Glutamatergic neuron (in vitro differentiated cells): ENCODE measurements around the gene RFESD. TPM values are rescaled to one million over a fixed set of nuclear protein-coding genes. Genes with fewer than 3 reads are reported as not detected.

Source experiments
- DNase-seq: peaks from one replicate; pipeline ENCODE4 v3.0.0; 2022
- H3K27ac Mint-ChIP-seq: one replicate; pipeline ENCODE4 v1.8.0; 2020; ENCODE audit warnings: mild to moderate bottlenecking, mixed read lengths, inconsistent platforms; ENCODE audit not compliant: unreplicated experiment
- H3K27me3 Mint-ChIP-seq: one replicate; pipeline ENCODE4 v1.8.0; 2020; ENCODE audit warnings: mild to moderate bottlenecking, moderate library complexity, mixed read lengths, inconsistent platforms; ENCODE audit not compliant: unreplicated experiment
- H3K36me3 Mint-ChIP-seq: one replicate; pipeline ENCODE4 v1.8.0; 2020; ENCODE audit warnings: mild to moderate bottlenecking, mixed read lengths, inconsistent platforms; ENCODE audit not compliant: unreplicated experiment
- H3K4me1 Mint-ChIP-seq: one replicate; pipeline ENCODE4 v1.8.0; 2020; ENCODE audit warnings: mild to moderate bottlenecking, low read depth, mixed read lengths, inconsistent platforms; ENCODE audit not compliant: unreplicated experiment
- H3K4me3 Mint-ChIP-seq: one replicate; pipeline ENCODE4 v1.8.0; 2020; ENCODE audit warnings: mild to moderate bottlenecking, mixed read lengths, inconsistent platforms; ENCODE audit not compliant: unreplicated experiment
- H3K9me3 Mint-ChIP-seq: one replicate; pipeline ENCODE4 v1.8.0; 2020; ENCODE audit warnings: mild to moderate bottlenecking, moderate library complexity, mixed read lengths, inconsistent platforms; ENCODE audit not compliant: unreplicated experiment
- total RNA-seq: library from RNA; stranded (reverse); fragmentation: NEBNext Ultra II Directional; extraction: Animal tissue kit (Norgen Biotek cat#: 25700); gene quantifications from one replicate; pipeline ENCODE4 v1.2.1, GENCODE V29; 2021; ENCODE audit not compliant: unreplicated experiment
- TF ChIP-seq, protein P1 (sequence below): fragments of 200-600 bp; sonication (generic); IDR thresholded peaks from one replicate; pipeline ENCODE4 v1.5.0; 2021; ENCODE audit not compliant: partially characterized antibody, unreplicated experiment

RFESD gene
- total RNA-seq, 1 donor from 2014 or later = 1.1 TPM

DNA sequence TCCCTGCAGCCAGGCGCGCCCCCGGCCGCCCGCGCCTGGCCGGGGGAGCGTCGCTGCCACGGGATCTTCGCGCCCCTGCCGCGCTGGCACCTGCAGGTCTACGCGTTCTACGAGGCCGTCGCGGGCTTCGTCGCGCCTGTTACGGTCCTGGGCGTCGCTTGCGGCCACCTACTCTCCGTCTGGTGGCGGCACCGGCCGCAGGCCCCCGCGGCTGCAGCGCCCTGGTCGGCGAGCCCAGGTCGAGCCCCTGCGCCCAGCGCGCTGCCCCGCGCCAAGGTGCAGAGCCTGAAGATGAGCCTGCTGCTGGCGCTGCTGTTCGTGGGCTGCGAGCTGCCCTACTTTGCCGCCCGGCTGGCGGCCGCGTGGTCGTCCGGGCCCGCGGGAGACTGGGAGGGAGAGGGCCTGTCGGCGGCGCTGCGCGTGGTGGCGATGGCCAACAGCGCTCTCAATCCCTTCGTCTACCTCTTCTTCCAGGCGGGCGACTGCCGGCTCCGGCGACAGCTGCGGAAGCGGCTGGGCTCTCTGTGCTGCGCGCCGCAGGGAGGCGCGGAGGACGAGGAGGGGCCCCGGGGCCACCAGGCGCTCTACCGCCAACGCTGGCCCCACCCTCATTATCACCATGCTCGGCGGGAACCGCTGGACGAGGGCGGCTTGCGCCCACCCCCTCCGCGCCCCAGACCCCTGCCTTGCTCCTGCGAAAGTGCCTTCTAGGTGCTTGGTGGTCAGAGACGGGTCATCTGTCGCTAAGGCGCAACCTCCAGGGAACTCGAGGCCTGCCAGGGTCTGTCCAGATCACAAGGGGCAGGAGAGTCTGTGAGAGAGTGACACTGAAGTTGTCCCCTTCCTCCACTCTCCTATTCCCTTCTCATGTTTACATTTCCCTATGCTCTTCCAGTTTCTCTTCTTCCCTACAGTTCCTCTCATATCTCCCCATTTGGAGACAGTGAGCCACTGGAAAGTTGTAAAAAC, 25.4 kb upstream of the RFESD start:
- Mint-ChIP-seq H3K27me3 (peaks cover 19% of the 10 kb centered on the region), H3K4me3 (peak overlapping the region; percentile 86), H3K9me3 (peaks cover 11% of the 10 kb centered on the region), H3K4me1 (peaks cover 10% of the 10 kb centered on the region), H3K36me3 (no peaks in the 10 kb centered on the region), H3K27ac (peak overlapping the region; percentile 90)
- TF ChIP-seq, protein P1, sequence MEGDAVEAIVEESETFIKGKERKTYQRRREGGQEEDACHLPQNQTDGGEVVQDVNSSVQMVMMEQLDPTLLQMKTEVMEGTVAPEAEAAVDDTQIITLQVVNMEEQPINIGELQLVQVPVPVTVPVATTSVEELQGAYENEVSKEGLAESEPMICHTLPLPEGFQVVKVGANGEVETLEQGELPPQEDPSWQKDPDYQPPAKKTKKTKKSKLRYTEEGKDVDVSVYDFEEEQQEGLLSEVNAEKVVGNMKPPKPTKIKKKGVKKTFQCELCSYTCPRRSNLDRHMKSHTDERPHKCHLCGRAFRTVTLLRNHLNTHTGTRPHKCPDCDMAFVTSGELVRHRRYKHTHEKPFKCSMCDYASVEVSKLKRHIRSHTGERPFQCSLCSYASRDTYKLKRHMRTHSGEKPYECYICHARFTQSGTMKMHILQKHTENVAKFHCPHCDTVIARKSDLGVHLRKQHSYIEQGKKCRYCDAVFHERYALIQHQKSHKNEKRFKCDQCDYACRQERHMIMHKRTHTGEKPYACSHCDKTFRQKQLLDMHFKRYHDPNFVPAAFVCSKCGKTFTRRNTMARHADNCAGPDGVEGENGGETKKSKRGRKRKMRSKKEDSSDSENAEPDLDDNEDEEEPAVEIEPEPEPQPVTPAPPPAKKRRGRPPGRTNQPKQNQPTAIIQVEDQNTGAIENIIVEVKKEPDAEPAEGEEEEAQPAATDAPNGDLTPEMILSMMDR = no peak
- DNase-seq = peak; percentile 72

DNA sequence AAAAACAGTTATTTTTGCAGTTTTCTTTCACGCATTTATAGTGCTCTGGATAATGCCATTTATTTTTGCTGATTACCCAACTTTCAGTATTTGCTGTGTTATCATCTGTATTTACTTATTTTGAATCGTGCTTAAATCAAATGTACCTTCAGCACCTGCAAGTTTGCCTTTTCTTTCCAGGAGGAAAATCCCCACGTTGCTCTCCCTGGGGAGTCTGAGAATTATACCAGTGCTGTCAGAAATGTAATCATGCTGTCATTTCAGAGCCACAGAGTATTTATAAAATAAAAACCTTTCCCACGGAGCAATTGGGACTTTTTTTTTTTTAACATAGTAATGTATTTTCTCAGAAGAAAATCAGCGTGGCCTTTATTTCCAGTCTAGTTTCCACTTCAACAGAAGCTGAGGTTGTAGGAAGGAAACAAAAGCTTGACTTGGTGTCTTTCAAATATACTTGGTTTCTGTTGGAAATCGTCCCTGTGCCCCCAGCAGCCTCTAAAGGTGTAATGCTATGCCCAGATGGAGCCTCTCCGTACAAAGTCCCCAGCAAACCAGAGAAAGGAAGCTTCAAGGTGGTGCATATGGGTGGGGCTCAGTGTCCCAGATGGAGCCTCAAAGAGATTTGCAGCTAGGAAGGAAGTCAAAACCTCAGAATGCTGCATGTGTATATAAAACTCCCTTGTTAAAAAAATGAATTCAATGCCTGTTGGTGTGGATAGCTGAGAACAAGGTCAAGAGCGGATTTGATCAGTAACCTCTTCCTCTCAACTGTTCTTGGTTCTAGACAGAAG, 24.5 kb upstream of the RFESD start:
- no peak for DNase-seq
- peak overlapping the region; percentile 86 for H3K4me3 Mint-ChIP-seq
- H3K27me3 Mint-ChIP-seq = peaks cover 19% of the 10 kb centered on the region
- H3K9me3 Mint-ChIP-seq = peaks cover 11% of the 10 kb centered on the region
- H3K27ac Mint-ChIP-seq = peak overlapping the region; percentile 90
- H3K36me3 Mint-ChIP-seq = no peaks in the 10 kb centered on the region
- TF ChIP-seq, protein P1 = no peak
- peaks cover 10% of the 10 kb centered on the region for H3K4me1 Mint-ChIP-seq

DNA sequence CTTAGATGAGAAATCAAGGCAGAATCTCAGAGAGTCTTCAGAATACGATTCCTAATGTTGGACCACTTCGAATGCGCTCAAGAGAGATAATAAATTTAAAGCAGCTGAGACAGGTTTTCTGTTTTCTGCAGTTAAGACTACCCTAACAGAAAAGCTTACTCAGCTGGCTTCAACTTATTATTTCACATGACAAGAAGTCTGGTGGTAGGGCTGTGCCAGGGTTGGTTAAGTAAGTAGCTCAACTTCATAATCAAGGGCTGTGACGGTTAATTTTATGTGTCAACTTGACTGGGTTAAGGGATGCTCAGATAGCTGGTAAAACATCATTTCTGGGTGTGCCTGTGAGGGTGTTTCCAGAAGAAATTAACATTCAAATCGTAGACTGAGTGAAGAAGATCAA, 22.9 kb upstream of the RFESD start:
- peaks cover 9% of the 10 kb centered on the region for H3K9me3 Mint-ChIP-seq
- no peak overlapping the region for H3K4me3 Mint-ChIP-seq
- TF ChIP-seq, protein P1 = no peak
- no peak for DNase-seq
- H3K27me3 Mint-ChIP-seq = peaks cover 15% of the 10 kb centered on the region
- H3K27ac Mint-ChIP-seq = no peak overlapping the region
- H3K36me3 Mint-ChIP-seq = no peaks in the 10 kb centered on the region
- peaks cover 10% of the 10 kb centered on the region for H3K4me1 Mint-ChIP-seq

DNA sequence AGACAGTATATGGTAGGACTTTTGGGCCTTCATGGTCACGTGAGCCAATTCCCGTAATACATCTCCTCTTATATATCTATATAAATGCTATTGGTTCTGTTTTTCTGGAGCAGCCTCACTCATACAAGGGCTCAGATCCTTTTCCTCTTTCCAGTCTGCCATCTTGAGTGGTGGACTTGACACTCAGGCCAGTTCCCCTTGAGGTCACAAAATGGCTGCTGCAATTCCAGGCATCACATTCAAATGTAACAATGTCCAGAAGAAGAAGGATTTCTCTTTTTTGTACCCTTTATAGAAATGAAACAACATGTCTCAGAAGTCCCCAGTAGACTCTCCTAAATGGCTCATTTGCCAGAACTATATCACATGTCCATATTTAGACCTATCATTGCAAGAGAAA, 22.2 kb upstream of the RFESD start:
- TF ChIP-seq, protein P1 = no peak
- peaks cover 7% of the 10 kb centered on the region for H3K9me3 Mint-ChIP-seq
- no peak overlapping the region for H3K27ac Mint-ChIP-seq
- no peak overlapping the region for H3K4me3 Mint-ChIP-seq
- peaks cover 10% of the 10 kb centered on the region for H3K27me3 Mint-ChIP-seq
- peaks cover 9% of the 10 kb centered on the region for H3K4me1 Mint-ChIP-seq
- H3K36me3 Mint-ChIP-seq = no peaks in the 10 kb centered on the region
- DNase-seq = no peak
